Stimulated activated CD8-positive, alpha-beta memory T cell treated with anti-CD3 and anti-CD28 coated beads, Interleukin-7, amount 100 ng/mL, for 24 hours (primary cell): ENCODE data around the gene GRIN2D.

ENCODE experiments used
- DNase-seq: peaks from one replicate; pipeline ENCODE4 v3.0.0-alpha.2; 2020; ENCODE audit warnings: low read depth

The GRIN2D gene

GRCh38 chr19:48393559-48394330 lies at the start of gene GRIN2D:
GRIN2D (plus strand) TSS chr19:48393668; CDS start chr19:48398393, 4,725 bp downstream.
- no peak for DNase-seq

DNA sequence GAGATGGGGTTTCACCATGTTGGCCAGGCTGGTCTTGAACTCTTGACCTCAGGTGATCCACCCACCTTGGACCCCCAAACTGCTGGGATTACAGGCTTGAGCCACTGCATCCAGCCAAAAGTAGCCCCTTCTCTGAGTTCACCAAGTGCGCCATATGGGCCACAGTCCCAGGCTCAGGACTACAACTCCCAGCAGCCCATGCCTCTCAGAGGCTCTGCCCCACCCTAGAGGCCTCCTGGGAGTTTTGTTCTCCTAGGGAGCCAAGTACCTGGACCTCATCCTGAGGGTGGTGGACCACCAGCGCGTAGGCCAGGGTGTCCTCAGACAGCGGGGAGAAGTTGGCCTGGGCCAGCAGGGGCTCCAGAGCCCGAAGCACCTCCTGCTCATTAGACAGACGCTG lies 48.6 kb upstream of the GRIN2D start:
- DNase-seq = no peak

DNA sequence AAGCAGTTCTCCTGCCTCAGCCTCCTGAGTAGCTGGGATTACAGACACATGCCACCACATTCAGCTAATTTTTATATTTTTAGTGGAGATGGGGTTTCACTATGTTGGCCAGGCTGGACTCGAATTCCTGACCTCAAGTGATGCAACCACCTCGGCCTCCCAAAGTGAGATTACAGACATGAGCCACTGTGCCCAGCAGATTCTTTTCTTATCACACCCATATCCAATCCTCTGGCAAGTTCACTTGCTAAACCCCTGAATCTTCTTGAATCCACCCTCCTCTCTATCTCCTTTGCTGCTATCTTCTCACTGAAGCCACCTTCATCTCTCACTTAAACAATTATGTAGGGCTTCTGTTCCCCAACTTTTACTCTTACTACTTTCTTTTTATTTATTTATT lies 47.3 kb upstream of the GRIN2D start:
- no peak for DNase-seq

DNA sequence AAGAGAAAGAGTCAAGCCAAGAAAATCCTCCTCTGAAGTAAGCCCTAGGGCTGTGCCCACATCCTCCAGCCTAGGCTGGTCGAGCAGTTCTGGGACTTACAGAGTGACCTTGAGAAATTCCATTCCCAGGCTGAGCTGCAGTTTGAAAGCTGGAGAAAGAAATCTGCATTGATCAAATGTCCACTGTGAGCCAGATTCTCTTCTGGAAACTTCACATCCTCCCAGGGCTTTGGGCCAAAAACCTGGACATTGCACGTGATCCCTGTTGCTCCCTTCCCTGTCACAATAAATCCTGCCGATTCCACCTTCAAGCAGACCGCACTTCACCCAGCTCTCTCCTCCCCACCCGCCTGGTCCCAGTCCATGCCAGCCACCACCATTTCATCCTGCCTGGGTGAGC lies 45.4 kb upstream of the GRIN2D start:
- no peak for DNase-seq

DNA sequence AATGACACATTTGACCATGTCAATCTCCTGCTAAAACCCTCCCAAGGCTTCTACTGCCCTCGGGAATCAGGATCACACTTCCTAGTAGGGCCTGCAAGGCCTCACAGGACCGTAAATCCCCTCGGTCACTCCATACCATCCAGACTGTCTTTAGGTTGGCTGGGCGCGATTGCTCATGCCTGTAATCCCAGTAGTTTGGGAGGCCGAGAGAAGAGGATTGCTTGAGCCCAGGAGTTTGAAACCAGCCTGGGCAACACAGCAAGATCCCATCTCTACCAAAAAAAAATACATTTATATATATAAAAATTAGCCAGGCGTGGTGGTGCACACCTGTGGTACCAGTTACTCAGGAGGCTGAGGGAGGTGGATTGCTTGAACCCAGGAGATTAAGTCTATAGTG lies 44.7 kb upstream of the GRIN2D start:
- no peak for DNase-seq

- DNase-seq = no peak
Measured at GRCh38 chr19:48350856-48351255, 42.6 kb upstream of the GRIN2D start.

DNA sequence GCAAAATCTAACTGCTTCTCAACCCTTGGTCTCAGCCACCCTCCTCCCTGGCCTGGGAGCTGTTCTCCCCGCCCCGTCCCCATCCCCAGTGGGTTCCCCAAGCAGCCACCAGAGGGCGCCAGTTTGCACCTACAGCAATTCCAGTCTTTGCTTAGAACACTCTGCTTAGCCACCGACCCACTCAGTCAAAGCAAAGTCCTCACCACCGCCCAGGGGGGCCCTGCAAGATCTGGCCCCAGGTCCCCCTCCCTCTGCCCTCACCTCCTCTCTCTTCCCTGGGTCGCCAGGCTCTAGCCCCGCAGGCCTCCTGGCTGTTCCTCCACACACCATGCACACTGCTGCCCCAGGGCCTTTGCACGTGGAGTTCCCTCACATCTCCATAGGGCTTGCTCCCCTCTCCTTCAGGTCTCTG lies 42.1 kb upstream of the GRIN2D start:
- DNase-seq = peak; percentile 79

- DNase-seq = no peak
Measured at GRCh38 chr19:48353677-48354076, 39.8 kb upstream of the GRIN2D start.

DNA sequence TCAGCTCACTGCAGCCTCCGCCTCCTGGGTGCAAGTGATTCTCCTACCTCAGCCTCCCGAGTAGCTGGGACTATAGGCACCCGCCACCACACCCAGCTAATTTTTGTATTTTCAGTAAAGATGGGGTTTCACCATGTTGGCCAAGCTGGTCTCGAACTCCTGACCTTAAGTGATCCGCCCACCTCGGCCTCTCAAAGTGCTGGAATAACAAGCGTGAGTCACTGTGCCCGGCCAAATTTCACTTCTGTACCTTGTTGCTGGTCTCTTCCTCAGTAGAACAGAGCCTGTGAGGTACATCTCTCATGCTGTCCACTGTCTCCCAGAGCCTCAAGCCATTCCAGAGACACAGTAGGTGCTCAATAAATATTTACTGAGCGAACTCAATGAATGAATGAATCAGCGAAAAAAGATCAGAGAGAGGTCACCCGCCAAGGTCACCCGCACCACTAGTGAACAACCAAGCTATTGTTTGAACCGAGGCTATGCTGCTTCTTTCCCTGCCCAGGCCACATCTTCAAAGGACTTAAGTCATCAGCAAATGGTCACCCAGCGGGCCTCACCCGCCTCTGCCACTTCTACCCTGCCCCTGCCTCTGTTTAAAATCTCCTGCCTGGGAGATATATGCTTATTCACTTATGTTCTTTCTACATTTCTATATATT lies 39.0 kb upstream of the GRIN2D start:
- DNase-seq = no peak

GRCh38 chr19:48355365-48355954 lies 38.0 kb upstream of the GRIN2D start:
- DNase-seq = no peak

GRCh38 chr19:48359123-48359522 lies 34.3 kb upstream of the GRIN2D start:
- DNase-seq = no peak

GRCh38 chr19:48361912-48362311 lies 31.6 kb upstream of the GRIN2D start:
- DNase-seq = no peak

GRCh38 chr19:48362716-48363499 lies 30.6 kb upstream of the GRIN2D start:
- DNase-seq = peak; percentile 73

DNA sequence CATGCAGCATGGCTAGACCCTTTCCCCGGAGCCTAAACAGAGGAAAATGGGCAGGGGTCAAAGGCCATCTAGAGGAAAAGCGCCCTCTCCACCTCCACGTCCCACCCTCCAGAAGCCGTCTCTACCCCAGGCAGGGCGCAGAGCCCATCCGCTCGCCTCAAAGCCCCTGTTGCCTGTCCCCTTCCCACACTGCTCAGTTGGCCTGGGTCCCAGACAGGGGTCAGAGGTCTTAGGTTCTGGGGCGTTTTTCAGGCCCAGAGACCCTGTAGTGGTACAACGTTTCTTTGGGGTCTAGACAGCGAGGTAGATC lies 30.0 kb upstream of the GRIN2D start:
- DNase-seq = peak; percentile 4

- DNase-seq = peak; percentile 90
Measured at GRCh38 chr19:48363810-48364597, 29.5 kb upstream of the GRIN2D start, which contains the start of the genes SYNGR4 and TMEM143. SYNGR4 (plus strand) TSS chr19:48364367; CDS start chr19:48365843, 1,476 bp downstream. TMEM143 (minus strand) TSS chr19:48363940; CDS start chr19:48363920, 20 bp downstream.

GRCh38 chr19:48364598-48365348 lies 28.7 kb upstream of the GRIN2D start:
- no peak for DNase-seq

GRCh38 chr19:48365602-48366001 lies 27.9 kb upstream of the GRIN2D start:
- no peak for DNase-seq

DNA sequence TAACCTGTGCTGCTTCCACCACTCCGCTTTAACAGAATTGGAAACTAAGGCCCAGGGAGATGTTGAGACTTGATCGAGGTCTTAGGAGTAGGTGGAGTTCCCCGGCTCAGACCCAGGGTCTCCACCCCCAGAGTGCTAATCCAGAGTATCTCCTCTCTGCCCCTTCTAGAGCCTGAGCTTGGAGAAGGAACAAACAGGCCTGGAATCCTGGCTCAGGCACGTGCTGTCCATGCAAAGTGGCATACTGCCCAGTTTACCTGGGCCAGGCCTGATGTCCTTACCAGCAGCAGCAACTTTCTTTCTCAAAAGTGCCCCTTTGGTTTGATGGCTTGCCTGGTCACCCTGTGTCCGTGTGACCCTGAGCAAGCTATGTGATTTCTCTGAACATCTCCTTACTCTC lies 25.6 kb upstream of the GRIN2D start:
- DNase-seq = no peak

- DNase-seq = no peak
Measured at GRCh38 chr19:48368936-48369335, 24.5 kb upstream of the GRIN2D start.

GRCh38 chr19:48370955-48371354 lies 22.5 kb upstream of the GRIN2D start:
- no peak for DNase-seq

- no peak for DNase-seq
Measured at GRCh38 chr19:48371367-48371766, 22.1 kb upstream of the GRIN2D start.
